ENCODE measurements around the gene STAC.
"Not testable (repeated sequence)": the region's sequence is repeated elsewhere in the genome, so short reads cannot be mapped to it uniquely, and the experiment has no call there.

The STAC gene

DNA sequence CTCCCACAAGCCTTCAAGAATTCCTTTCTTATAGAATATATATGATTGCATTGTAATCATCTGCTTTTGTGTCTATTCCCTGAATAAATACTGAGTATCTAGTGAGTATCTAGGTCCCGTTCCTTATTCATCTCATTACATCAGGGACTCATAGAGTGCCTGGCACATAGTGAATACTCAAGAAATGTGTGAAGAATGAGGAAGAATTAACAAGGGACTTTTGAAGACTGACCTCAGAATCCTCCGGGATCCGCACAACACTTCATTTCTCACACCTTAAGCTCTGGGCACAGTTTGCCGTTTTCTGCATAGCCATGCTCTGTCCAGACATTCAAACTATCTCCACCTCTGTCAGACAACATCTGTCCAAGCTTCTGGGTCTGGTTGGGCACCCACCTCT is 108.8 kb downstream of the STAC start:
- peaks cover 0 to 4% (median 0%) of the 10 kb centered on the region in 11 experiments; a peak in 1 of 22 replicates for H3K9me3 ChIP-seq (replicated peaks in 1 of 11)
- 0 out of 22 replicates have a peak, but pooled peaks cover 0 to 3% (median 0%) of the 10 kb centered on the region in 11 experiments for H3K36me3 ChIP-seq
- H3K4me2 ChIP-seq, result no peak overlapping the region
- H4K20me1 ChIP-seq, result no peaks in the 10 kb centered on the region
- TF ChIP-seq Cebpa-rat (IDR thresholded peaks at IDR 0.05), result no peak
- H3K27me3 ChIP-seq, result no peaks in the 10 kb centered on the region
- H3K9ac ChIP-seq, result no peak overlapping the region
- H3K27ac ChIP-seq, result no peak overlapping the region
- no peak overlapping the region for H3K4me3 ChIP-seq
- peaks cover 0 to 2% (median 0%) of the 10 kb centered on the region in 10 experiments; a peak in 3 of 20 replicates for H3K4me1 ChIP-seq

DNA sequence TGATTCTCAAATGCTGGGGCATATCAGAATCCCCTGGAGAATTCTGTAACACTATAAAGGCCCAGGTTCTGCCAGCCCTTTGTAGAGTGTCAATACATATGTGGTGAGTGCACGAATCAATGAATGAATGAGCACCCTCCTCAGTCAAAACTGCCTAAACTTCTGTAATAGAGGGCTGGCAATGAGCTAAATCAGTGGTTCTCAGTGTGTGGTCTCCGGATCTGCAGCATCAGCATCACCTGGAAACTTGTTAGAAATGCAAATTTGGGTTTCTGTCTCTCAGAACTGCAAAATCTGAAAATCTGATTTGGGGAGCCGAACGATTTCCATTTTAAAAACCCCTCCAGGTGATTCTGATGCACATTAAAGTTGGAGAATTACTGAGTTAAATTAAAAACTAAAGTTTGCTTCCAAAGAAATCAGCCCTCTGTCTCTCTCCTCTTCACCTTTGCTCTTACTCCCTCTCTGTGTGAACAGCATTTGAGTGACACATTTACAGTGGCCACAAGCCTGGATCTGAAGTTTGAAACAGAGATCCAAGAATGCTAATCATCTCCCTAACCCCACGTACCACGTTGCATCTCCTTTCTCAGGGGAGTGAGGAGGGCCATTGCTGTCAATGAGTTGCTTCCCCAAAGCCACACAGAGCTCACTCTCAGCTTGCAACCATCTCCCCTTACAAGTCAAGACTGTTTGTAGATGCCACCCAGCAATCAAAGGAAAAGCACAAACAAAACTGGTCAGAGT is 109.5 kb downstream of the STAC start:
- Histone ChIP-seq H4K20me1 (no peaks in the 10 kb centered on the region), H3K9ac (no peak overlapping the region), H3K36me3 (0 out of 22 replicates have a peak, but pooled peaks cover 0 to 3% (median 0%) of the 10 kb centered on the region in 11 experiments), H3K4me1 (peaks cover 0 to 10% (median 0%) of the 10 kb centered on the region in 10 experiments; a peak in 4 of 20 replicates), H3K27me3 (no peaks in the 10 kb centered on the region), H3K27ac (no peak overlapping the region), H3K4me2 (no peak overlapping the region), H3K4me3 (no peak overlapping the region), H3K9me3 (replicated peaks in 1 of 11) (peaks cover 0 to 4% (median 0%) of the 10 kb centered on the region in 11 experiments; a peak in 1 of 22 replicates)
- no peak for TF ChIP-seq Cebpa-rat (IDR thresholded peaks at IDR 0.05)

DNA sequence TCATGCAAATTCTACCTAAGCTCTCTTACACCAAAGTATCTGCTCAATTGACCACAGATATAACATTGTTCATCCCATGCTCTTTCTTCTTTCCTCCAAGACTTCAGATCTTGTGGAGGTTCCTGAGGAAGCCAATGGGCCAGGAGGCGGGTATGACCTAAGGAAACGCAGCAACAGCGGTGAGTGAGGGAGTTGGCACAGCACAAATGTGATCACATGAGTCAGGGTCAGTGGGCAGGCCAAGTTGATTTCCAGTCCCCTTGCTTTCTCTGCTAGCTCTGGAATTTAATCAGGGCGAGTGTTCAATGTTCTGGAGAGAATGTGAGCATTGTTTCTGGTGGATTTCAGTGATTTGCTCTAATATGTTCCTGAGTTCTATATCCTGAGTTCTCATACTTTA is 112.7 kb downstream of the STAC start:
- Histone ChIP-seq H4K20me1 (no peaks in the 10 kb centered on the region), H3K9ac (no peak overlapping the region), H3K9me3 (replicated peaks in 1 of 11) (no peaks in the 10 kb centered on the region), H3K4me1 (peaks cover 0 to 38% (median 0%) of the 10 kb centered on the region in 10 experiments; a peak in 5 of 20 replicates), H3K4me3 (no peak overlapping the region), H3K36me3 (no peaks in the 10 kb centered on the region), H3K4me2 (no peak overlapping the region), H3K27ac (no peak overlapping the region), H3K27me3 (no peaks in the 10 kb centered on the region)
- TF ChIP-seq Cebpa-rat (IDR thresholded peaks at IDR 0.05), result no peak

DNA sequence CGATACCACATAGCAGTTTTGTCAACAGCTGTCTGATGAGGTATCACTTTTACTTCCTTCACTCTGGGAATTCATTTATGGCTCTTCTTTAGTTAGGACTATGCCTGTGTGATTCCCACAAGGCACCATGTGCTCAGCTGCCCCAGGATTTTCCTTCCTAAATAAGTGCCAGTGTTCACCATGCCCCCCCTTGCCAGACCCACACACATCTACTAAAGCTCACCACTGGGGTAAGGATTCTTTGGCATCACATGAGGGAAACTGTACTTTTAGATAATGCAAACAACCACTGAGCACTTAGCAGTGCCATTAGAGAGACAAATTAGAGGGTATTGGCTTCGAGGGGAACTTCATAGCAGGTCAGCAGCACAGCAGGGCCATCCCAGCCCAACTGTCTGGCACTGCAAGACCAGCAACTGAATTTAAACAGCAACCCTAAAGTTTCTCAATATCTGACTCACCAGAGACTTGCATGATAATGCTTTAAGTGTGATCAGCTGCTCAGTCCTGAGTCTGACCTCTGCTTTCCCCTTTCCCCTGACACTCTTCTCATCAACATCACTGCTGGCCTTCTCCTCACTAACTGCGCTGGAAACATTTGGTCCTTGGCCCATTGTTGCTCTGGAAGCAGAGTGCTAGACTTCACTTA is 114.3 kb downstream of the STAC start:
- Histone ChIP-seq H3K9me3 (replicated peaks in 1 of 11) (no peaks in the 10 kb centered on the region), H3K4me3 (no peak overlapping the region), H3K36me3 (no peaks in the 10 kb centered on the region), H3K4me1 (peaks cover 0 to 38% (median 0%) of the 10 kb centered on the region in 10 experiments; a peak in 5 of 20 replicates), H3K27ac (no peak overlapping the region; a peak in 1 of 22 replicates), H3K4me2 (peak overlapping the region in 2 of 11 experiments; percentile 26 to 40; a peak in 4 of 22 replicates), H3K27me3 (no peaks in the 10 kb centered on the region), H3K9ac (no peak overlapping the region), H4K20me1 (no peaks in the 10 kb centered on the region)
- no peak for TF ChIP-seq Cebpa-rat (IDR thresholded peaks at IDR 0.05)

DNA sequence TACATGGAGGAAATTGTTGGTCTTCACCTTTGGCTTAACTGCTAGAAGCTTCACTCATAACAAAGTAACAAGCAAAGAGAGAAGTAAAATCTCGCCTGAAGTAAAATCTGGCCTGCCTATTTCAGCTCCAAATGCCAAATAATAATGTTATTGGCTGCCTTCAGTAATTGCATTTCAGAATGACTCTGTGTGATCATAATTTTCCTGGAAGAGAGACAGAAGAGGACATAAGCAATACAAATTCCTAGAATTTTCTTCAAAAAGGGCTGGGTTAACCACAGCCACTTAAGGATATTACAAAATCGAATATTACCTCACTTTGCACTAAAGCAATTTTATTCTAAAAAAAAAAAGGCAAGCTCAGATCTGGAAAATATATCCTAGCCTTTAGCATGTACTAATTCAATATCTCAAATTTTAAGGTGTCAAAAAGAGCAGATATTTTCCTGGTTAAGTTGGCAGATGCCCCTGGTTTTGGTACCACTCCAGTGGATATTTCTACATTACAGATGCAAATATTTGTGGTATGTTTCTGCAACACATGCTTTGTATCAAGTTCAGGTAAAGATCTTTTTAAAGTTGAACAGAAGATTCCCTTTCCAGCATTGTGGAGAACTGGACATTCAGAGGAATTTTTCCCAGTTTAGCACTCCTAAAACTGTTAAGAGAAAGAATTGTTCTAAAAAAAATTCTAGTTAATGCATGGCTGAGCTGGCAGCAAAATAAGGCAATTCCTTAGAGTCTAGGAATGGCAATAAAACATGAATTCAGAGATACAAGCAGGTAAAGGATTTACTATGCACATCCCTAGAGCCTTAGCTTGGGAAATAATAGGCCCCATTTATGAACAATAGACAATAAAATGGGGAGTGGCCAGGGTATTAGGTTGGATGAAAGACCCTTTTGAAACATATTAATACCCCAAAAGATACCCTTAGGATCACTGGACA is 116.7 kb downstream of the STAC start:
- no peaks in the 10 kb centered on the region; a peak in 1 of 22 replicates for H4K20me1 ChIP-seq
- no peaks in the 10 kb centered on the region for H3K36me3 ChIP-seq
- TF ChIP-seq Cebpa-rat (IDR thresholded peaks at IDR 0.05), result no peak
- H3K4me1 ChIP-seq, result peaks cover 0 to 47% (median 0%) of the 10 kb centered on the region in 10 experiments; a peak in 5 of 20 replicates
- H3K4me2 ChIP-seq, result peak overlapping the region in 3 of 11 experiments; percentile 3 to 52 (median 26); a peak in 5 of 22 replicates
- 0 out of 22 replicates have a peak overlapping the region, but pooled peaks of 1 of the 11 experiments have one; percentile 18 for H3K9ac ChIP-seq
- H3K27me3 ChIP-seq, result no peaks in the 10 kb centered on the region
- no peak overlapping the region for H3K4me3 ChIP-seq
- H3K9me3 ChIP-seq (replicated peaks in 1 of 11), result no peaks in the 10 kb centered on the region
- H3K27ac ChIP-seq, result peak overlapping the region in 1 of 11 experiments; percentile 26; a peak in 1 of 22 replicates

DNA sequence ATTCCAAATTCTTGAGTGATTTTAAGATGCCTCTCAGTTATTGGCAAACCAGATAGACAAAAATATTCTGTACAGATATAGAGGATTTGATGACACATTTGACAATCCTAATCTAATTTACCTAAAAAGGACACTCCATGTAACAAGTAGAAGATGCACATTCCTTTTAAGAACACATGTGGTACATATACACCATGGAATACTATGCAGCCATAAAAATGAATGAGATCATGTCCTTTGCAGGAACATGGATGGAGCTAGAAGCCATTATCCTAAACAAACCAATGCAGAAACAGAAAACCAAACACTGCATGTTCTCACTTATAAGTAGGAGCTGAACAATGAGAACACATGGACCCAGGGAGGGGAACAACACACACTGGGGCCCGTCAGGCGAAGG is 119.7 kb downstream of the STAC start:
- H3K4me3 ChIP-seq; H3K36me3 ChIP-seq; H3K27me3 ChIP-seq; H3K9me3 ChIP-seq (replicated peaks in 1 of 11); H3K4me2 ChIP-seq; H4K20me1 ChIP-seq; H3K9ac ChIP-seq; H3K27ac ChIP-seq: not testable (repeated sequence)
- H3K4me1 ChIP-seq, result peaks cover 0 to 43% (median 0%) of the 10 kb centered on the region in 10 experiments; a peak in 5 of 20 replicates

DNA sequence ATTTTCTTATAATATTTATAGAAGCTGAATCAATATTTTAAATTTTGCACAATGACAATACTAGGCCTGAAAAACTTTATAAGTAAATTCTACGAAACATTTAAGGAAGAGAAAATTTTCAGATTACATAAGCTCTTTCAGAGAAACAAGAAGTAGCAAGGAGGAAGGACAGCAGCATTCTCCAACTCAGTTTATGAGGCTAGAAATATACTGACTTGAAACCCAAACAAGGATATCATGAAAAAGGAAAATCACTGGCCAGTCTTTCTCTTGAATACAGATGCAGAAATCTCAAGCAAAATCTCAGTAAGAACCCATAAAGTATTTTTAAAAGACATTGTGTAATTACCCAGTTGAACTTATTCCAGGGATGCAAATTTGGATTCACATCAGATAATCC is 121.3 kb downstream of the STAC start:
- Histone ChIP-seq H3K27me3 (no peaks in the 10 kb centered on the region), H3K4me2 (peak overlapping the region in 3 of 11 experiments; percentile 10 to 37 (median 36); a peak in 4 of 22 replicates), H3K9ac (no peak overlapping the region), H3K4me1 (peaks cover 0 to 27% (median 0%) of the 10 kb centered on the region in 10 experiments; a peak in 5 of 20 replicates), H4K20me1 (no peaks in the 10 kb centered on the region; a peak in 1 of 22 replicates), H3K36me3 (peaks cover 0 to 6% (median 0%) of the 10 kb centered on the region in 11 experiments; a peak in 1 of 22 replicates), H3K27ac (no peak overlapping the region), H3K4me3 (no peak overlapping the region), H3K9me3 (replicated peaks in 1 of 11) (peaks cover 0 to 8% (median 0%) of the 10 kb centered on the region in 11 experiments; a peak in 2 of 22 replicates)
- TF ChIP-seq Cebpa-rat (IDR thresholded peaks at IDR 0.05), result no peak

DNA sequence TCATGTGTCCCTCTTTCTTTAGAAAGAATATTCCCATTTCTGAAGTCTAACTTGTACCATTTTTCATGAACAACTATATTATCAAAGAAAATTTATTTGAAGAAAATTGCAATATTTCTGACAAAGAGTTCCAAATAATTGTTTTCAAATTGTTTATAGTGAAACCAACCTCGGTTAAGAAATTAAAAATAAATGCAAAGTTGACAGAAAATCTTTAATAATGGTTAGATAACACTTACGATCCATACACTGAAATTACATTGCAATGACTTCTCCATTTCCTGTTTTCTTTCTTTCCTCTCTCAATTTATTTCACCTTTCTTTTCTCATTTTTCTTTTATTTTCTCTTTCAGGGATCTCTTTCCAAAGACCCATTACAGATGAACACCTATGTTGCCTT is 125.1 kb downstream of the STAC start:
- TF ChIP-seq Cebpa-rat (IDR thresholded peaks at IDR 0.05), result no peak
- H3K9ac ChIP-seq, result no peak overlapping the region
- no peak overlapping the region for H3K4me3 ChIP-seq
- peaks cover 0 to 16% (median 0%) of the 10 kb centered on the region in 10 experiments; a peak in 5 of 20 replicates for H3K4me1 ChIP-seq
- H4K20me1 ChIP-seq, result no peaks in the 10 kb centered on the region; a peak in 1 of 22 replicates
- no peak overlapping the region for H3K4me2 ChIP-seq
- no peaks in the 10 kb centered on the region for H3K27me3 ChIP-seq
- peaks cover 0 to 26% (median 10%) of the 10 kb centered on the region in 11 experiments; a peak in 11 of 22 replicates for H3K9me3 ChIP-seq (replicated peaks in 1 of 11)
- no peak overlapping the region for H3K27ac ChIP-seq
- H3K36me3 ChIP-seq, result peaks cover 0 to 9% (median 0%) of the 10 kb centered on the region in 11 experiments; a peak in 2 of 22 replicates
